GM12874 (cell line): Measurements from ENCODE around the gene KRTAP10-12.

ENCODE experiments used
- CTCF ChIP-seq: IDR thresholded peaks from 2 replicates; pipeline ENCODE4 v1.5.1; 2011; ENCODE audit warnings: low read depth, mild to moderate bottlenecking, control low read depth, low read length, moderate library complexity; ENCODE audit not compliant: insufficient read depth

Gene KRTAP10-12

GRCh38 chr21:44729336-44730027 is 32.5 kb downstream of the KRTAP10-12 start:
- no peak for TF ChIP-seq CTCF

DNA sequence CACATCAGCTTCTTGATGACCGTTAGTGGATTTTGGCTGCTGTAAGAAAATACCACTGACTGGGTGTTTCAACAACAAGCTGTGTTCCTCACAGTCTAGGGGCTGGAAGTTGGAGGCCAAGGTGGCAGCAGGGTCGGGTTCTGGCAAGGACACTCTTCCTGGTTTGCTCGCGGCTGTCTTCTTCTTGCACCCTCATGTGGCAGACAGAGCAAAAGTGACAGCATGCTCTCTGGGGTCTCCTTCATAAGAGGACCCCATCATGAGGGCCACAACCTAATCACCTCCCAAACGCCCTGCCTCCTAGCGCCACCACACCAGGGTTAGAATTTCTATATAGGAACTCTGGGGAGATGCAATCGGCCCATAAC is 33.0 kb downstream of the KRTAP10-12 start:
- TF ChIP-seq CTCF = no peak

DNA sequence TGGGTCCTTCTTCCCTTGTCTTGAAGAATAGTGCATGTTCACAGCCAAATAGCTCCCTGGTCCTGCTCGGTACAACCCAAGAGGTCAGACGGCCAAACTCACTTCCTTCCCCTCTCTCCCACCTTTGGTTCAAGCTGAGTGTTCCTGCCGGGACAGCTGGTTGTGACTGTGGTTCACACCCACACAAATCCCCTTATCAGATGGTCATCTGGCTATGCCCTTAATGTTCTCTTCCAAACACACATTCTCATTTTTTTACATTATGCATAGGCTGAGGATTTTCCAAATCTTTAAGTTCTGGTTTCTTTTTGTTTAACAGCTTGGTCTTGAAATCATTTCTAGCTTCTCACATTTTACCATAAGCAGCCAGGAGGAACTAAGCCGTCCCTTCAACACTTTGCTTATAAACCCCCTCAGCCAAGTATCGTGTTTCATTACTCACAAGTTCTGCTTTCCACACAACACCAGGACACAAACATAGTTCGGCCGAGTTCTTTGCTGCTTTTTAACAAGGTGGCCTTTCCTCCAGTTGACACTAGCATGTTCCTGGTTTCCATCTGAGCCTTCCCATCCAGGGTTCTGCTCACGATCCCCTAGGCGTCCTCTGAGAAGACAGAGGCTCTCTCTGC is 34.1 kb downstream of the KRTAP10-12 start:
- no peak for TF ChIP-seq CTCF

DNA sequence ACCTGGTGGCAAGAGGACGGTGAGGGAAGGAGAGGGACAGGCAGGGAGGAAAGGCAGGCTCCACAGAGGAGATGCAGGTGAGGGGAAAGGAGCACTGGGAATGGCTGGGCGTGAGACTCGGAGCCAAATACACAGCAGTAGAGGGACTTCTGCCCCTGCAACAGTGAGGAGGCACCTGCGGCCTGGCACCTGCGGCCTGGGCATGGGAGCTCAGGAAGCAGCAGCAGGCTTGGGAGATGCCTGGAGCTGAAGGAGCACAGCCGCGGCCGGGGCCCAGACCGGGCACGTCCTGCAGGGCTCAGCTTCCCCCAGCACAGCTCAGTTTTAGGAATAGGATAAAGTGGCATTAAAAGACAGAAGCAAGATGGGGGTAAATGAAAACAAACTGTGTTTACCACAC is 35.3 kb downstream of the KRTAP10-12 start:
- no peak for TF ChIP-seq CTCF

DNA sequence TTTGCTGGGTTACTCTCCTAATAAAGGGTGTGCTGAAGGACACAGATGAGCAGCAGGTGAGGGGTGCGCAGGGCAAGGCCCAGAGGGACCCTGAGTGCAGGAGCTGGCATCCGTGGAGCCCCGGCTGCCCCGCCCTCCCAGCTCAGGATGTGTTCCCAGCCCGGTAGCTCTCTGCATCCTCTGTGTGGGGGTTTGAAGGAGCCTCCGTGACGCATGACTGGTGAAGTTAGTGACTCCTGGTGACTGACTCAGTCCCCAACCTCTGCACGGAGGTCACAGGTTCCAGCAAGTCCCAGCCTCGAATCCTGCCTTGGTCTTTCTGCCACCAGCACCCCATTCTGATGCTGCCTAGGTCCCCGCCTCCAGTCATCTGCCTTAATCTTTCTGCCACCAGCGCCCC is 36.0 kb downstream of the KRTAP10-12 start:
- no peak for TF ChIP-seq CTCF

DNA sequence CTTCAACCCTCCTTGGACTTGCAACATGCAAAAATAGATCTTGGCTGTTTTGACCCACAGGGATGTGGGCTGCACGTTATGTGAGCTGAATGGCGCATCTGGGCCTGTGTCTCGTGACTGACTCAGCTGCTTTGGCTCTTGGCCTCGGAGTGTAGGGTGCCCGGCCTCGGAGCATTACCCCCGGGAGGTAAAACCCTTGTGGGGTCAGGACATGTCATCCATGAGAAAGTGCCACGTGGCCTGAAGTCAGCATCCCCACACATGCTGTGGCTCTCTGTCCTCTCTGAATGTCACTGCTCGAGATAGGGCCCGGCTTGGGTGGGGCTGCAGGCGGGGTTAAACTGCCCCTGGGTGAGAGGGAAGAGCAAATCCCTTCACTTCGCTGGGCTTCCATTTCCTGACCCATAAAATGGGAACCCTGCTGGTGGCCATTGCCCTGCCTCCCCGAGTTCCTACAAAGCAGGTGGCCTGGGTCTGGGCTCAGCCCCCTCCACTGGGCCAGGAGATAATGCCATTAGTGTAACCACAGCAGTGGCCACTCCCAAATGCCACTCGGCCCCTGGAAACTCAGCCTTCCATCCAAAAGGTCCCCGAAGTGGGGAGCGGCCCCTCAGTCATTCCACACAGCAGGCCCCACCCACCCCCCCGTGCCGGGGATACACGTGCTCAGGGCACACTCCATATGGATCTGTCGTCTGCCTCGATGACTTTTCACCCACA is 37.2 kb downstream of the KRTAP10-12 start:
- no peak for TF ChIP-seq CTCF

DNA sequence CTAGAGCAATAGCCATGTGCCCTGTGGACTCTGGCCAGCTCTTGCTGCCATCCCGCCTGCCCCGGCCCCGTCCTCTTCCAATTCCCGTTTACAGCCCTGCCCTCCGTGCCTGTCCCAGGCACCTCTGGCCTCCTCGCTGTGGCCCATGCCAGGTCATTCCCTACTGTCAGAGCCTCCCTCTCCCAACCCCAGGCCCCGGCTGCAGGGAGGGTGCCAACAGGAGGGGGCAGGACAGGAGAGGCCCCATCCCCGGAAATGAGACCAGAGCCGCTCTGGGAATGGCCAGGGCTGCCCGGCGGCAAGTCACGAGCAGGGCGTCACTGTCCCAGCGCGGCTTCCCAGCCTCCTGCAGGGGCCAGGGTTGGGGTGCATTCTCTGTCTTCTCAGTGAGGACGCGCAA is 37.9 kb downstream of the KRTAP10-12 start:
- TF ChIP-seq CTCF = no peak
